GM10266 (cell line): ENCODE data around the gene TMCC3.

Experiments
- DNase-seq: peaks from one replicate; pipeline ENCODE4 v3.0.0; 2012; ENCODE audit errors: extremely low spot score
- TF ChIP-seq, protein P1 (sequence below): IDR thresholded peaks from 2 replicates; pipeline ENCODE4 v1.5.1; 2012; ENCODE audit warnings: mild to moderate bottlenecking, low read depth; ENCODE audit not compliant: control insufficient read depth, insufficient read depth; ENCODE audit errors: missing control alignments

Gene TMCC3

GRCh38 chr12:94644141-94644979 lies 6.0 kb downstream of the TMCC3 start:
- DNase-seq: no peak
- TF ChIP-seq, protein P1, sequence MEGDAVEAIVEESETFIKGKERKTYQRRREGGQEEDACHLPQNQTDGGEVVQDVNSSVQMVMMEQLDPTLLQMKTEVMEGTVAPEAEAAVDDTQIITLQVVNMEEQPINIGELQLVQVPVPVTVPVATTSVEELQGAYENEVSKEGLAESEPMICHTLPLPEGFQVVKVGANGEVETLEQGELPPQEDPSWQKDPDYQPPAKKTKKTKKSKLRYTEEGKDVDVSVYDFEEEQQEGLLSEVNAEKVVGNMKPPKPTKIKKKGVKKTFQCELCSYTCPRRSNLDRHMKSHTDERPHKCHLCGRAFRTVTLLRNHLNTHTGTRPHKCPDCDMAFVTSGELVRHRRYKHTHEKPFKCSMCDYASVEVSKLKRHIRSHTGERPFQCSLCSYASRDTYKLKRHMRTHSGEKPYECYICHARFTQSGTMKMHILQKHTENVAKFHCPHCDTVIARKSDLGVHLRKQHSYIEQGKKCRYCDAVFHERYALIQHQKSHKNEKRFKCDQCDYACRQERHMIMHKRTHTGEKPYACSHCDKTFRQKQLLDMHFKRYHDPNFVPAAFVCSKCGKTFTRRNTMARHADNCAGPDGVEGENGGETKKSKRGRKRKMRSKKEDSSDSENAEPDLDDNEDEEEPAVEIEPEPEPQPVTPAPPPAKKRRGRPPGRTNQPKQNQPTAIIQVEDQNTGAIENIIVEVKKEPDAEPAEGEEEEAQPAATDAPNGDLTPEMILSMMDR: no peak

DNA sequence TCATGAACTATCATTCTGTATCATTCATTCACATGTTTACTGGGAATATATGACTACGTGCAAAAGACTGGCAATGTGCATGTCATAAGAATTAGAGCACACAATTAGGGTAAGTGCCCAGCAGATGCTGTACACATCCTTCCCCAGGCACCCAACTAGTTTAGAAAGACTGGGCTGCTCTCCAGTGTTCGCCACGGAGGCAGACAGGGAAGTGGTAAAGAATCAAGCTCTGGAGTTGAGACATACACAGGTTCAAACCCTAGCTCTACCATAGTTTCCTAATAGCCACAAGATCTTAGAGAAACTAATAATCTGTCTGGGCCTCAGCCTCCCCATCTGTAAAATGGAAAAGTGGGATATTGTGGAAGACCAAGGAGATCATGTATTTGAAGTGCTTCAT lies 6.8 kb downstream of the TMCC3 start:
- TF ChIP-seq, protein P1: no peak
- DNase-seq: no peak

DNA sequence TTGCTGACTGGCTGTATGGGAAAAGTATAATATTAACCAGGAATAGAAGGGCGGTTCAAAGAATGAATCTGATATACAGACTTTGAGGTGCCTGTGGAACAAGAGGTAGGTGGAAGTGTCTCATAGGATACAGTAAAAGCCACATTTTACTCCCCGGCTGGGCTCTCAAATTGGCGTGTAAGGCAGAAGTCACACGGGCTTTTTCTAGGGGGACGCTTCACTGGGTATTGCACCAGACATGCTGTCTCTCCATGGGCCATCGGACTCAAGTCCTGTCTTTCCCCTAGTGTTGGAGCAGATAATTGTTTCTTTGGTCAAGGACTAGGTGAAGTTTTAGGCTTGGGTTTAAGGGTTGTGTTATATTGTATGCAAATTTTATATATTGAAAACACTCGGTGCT lies 9.1 kb downstream of the TMCC3 start:
- DNase-seq: no peak
- TF ChIP-seq, protein P1: no peak

- TF ChIP-seq, protein P1: no peak
- peak; percentile 74 for DNase-seq
These were observed 10.0 kb downstream of the TMCC3 start for GRCh38 chr12:94640134-94640928.

DNA sequence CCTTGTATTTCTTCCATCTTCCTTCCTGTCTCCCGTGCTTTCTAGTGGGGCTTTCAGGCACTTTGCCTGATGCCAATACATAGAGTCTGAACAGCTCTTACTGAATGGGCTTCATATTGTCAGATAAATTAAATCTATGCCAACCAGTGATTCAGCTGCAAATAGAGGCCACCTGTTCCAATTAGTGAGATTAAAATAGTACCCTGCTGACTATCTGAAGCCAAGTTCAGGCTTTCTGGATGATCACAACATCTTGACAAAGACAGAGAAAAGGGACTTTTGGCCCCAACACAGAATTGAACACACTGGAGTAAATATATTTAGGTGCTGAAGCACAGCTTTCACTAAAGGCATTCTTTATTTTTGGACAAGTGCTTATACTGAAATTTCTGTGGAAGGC lies 11.8 kb downstream of the TMCC3 start:
- no peak for DNase-seq
- TF ChIP-seq, protein P1: no peak

DNA sequence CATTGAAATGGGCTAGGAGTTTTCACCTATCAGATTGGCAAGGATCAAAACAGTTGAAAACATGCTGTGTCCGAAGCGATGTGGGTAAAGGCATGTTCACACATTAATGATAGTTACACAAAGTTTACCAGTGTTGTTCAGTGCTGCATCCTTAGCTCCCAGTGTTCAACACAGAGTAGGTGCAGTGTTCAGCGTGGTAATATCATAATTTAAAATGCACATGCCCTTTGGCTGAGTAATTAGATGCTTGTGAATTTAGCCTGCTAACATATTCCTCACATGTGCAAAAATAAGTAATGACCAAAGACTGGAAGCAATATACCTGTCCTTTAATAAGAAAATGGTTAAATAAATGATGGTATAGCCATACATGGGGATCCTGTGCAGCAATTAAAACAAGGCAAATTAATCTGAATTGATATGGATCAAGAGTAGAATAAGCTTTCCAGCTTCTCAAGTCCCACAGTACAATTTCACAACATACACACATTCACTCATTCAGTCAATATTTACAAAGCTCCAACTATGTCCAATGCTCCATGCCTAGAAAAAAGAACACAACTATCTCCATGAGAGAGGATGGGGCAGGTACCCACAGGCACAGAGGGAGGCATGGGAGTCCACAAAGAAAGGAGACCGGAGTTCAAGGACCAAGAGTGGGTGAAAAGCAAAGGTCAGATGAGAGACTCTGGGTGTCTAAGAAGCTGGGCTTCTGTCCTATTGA lies 12.8 kb downstream of the TMCC3 start:
- TF ChIP-seq, protein P1: no peak
- DNase-seq: no peak
